GM21717 (cell line): Measurements from ENCODE around the gene CYTH4.

Source experiments
- ATAC-seq: cut with Tn5 transposase; IDR thresholded peaks from one replicate; pipeline ENCODE4 v1.9.1; 2021; ENCODE audit warnings: mild to moderate bottlenecking, moderate library complexity; ENCODE audit not compliant: unreplicated experiment

CYTH4 gene

DNA sequence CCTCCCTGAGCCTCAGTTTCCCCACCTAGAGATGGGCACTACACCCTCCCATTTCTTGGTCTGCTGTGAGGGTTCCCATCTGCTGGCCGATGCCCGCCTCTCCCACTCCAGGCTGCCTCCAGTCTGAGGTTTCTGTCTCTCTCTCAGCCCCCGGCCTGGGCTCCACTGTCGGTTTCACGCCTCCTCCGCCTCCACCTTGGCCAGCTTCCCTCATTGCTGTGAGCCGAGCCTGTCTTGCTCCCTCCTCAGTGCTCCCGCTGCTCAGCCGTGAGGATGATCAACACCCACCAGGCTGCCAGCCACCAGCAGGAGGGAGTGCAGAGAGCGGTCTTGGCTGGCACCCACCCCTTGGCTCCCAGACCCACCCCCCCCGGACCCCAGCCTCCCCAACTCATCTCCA, 61.0 kb downstream of the CYTH4 start:
- no peak for ATAC-seq

DNA sequence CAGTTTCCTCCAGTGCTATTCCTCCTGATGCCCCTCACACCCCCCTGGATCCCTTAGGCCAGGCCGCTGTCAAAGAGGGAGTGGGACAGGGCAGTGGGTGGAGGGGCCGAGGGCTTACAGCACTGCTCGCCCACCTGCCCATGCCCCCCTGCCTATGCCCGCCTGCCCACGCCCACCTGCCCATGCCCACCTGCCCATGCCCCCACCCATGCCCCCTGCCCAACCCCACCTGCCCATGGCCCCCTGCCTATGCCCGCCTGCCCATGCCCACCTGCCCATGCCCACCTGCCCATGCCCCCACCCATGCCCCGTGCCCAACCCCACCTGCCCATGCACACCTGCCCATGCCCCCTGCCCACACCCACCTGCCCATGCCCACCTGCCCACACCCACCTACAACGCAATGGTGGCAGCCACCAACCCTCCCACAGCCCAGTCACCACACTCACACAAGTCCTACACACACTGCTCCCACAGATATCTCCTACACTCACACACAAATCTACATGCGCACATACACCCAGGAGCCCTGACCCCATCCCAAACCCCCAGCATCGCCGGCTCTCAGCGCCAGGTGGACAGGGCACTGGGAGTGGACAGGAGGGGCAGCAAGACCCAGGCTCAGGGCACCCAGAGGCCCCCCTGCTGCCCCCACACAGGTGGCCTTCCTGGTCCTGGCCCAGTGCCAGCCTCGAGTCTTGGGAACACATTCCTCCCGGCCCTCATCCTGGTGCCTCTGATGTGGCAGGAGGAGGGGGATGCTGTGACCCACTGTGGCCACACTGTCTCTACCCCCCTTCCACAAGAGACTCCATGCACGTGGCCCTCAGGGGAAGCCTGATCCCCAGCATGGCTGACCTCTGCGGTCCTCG, 61.8 kb downstream of the CYTH4 start:
- no peak for ATAC-seq

DNA sequence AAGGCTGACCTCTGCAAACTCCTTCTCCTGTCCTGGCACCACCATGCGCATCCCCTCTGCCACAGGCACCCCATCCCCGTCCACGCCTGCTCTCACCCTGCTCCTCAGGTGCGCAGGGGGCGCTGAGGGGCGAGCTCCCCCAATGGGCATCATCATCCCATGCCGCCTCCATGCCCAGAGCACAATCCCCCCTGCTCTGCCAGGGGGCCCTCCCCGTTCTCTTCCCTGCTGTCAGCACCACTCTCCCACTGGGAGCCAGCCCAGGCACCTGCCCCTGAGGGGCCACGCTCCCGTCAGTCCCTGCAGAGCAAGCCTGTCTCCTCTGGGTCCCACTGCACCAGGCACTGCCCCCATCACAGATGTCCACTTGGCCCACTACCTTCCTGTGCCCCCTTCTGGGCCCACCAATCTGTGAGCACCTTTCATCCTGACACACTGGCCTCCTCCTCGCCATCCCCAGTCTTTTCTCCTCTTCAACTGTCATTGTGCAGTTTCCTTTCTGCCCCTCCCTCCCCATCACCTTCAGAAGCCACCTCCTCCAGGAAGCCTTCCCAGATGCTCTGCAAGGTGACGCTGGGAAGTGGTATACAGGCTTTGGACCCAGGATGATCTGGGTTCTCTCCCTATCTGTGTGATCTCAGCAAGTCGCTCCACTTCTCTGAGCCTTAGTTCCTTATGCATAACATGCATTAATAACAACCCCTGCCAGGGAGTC, 62.6 kb downstream of the CYTH4 start:
- no peak for ATAC-seq

DNA sequence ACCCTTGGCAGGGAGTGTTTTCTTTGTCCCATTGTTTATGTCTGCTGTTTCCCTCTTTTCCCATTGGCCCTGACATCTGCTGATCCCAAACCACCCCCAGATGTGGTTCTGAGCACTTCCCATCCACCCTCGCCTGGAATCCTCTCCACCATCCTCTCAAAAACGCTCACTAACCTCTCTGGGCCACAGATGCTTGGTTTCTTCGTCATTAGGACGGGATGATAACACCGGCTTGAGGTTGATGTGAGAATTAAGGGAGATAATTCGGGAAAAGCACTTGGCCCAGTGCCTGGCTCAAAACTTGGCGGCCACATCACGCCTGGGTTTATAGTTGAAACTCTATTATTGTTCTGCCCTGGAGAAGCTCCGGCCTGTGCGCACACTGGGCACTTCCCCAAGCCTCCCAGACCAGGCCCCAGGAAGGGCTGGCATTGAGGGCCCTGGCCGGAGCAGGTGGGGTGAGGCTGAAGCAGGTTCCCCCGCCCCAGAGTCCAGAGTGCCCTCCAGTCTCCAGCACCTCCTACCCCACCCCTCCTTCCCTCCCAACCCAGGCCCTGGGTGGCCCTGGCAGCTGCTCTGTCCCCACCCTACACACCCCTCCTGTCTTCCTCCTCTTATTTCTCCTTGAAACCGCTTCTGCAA, 63.7 kb downstream of the CYTH4 start:
- no peak for ATAC-seq

DNA sequence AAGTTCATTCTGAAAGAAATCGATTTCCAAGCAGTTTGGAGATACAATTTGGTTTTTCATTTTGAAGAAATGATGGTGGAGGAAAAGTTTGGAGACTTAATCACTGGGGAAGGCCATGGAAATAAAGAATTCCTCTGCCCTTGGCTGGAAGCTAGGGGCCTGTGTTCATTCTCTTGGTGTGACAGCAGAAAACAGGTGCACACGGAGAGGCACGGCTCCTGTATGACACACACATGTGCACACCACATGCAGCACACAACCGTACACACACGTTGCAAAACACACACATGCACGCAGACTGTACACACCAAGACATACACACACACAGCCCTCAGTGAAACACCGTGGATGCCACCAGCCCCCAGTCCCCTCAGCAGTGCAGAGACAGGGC, 64.2 kb downstream of the CYTH4 start:
- no peak for ATAC-seq

DNA sequence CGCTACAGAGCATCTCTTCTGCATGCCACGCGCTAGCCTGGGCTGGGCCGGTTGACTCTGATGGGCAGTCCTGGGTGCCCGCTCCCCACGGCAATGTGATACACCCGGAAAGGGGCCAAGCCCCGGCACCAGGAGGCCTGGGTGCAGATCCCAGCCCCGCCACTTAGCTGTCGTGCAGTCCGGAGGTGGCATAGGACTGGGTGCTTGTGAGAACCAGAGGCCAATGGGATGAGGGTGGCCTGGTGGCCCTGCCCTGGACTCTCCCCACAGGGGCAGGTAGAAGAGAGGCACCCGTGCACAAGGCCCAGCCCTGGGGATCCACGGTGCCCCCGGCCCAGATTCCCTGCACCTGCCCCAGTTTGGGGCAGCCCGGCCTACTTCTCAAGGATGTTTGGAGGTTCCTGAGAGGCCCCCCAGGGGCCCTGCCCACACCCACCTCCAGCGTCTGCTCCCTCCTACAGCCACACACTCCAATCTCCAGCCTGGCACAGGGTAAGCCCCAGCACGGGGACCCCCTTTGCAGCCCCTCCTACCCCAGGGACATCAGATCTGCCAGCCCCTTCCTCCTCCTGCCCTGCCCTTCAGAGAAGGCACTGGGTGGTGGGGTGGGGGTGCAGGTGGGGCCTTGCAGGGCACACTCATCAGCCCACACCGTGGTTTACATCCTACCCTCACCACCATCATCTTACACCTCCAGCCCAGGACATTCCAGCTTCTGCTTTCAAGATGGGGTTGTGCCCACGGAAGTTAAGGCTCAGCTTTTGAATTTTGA, 66.9 kb downstream of the CYTH4 start:
- no peak for ATAC-seq

DNA sequence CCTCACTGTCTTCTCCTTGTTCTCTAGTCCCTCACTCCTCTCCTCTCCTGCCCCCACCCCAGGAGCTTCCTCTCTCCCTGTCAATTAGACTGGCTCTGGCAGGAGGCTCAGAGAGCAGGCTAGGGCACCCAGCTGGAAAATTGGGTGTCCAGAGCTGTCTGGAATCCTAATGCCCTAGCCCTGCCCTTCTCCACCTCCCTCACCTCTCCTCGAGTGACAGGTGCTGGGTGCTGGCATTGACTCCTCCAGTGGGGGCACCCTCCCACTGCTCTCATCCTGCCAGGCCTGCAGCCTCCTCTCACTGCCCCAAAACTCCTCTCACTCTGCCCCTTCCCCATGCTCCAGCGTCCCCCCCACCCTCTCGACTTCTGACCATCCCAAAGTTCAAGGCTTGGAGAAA, 68.9 kb downstream of the CYTH4 start:
- ATAC-seq = no peak

DNA sequence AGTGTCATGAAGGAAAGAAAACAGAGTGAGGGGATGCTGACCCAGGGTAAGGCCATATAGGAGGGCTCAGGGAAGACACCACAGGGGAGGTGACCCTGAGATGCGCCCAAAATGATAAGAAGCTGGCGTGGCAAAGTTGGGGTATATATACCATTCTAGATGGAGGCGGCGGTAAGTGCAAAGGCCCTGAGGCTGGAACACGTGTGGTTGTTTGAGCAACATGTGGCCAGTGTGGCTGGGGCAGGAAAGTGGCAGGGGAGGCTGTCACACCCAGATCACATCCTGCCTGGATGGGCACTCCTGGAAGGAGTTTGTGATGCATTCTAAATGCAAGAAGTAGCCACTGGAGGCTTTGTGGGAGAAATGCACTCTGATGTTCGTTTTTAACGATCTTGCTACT, 70.2 kb downstream of the CYTH4 start:
- ATAC-seq = no peak

DNA sequence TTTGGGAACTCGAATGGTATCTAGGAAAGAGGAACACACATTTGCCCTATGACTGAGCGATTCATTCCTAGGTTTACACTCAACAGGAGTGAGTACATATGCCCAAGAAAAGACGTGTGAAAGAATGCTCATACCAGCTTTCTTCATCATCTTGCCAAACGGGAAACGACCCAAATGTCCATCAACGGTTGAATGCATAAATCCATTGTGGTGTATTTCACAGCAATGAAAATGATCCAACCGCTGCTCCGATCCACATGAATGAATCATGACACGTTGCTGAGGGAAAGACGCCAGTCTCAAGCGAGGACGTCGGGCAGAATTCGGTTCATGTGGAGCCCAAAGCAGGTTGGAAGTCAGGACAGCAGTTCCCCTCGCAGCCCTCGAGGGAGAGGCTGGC, 71.5 kb downstream of the CYTH4 start:
- no peak for ATAC-seq

DNA sequence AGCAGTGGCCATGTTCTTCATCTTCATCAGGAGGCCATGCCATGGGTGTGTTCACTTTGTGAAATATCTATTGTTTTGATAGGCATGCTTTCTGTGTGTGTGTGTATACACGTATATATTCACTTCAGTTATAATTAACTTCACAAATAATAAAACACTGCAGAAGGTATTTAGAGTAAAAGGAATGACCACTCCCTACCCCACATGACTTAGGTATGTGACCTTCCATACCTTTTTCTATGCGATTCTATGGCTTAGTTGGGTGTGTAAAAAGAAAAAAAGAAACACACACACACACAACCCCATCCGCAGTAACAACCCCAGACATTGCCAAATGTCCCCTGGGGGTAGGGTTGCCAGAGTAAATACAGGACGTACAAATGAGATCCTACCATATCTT, 72.0 kb downstream of the CYTH4 start:
- ATAC-seq = no peak

DNA sequence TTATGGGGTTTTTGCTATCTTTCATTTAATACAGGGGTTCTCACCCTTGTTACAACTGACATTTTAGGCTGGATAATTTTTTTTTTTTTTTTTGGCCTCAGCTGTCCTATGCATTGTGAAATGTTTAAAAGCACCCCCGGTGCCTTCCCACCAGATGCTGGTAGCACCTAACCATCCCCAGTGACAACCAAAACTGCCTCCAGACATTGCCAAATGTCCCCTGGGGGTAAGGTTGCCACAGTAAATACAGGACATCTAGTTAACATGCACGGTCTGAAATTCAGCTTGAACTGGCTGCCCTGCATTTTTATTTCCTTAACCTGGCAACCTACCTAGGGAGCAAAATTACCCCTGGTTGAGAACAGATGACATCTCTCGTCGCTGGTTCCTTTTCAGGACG, 72.4 kb downstream of the CYTH4 start:
- ATAC-seq = no peak

DNA sequence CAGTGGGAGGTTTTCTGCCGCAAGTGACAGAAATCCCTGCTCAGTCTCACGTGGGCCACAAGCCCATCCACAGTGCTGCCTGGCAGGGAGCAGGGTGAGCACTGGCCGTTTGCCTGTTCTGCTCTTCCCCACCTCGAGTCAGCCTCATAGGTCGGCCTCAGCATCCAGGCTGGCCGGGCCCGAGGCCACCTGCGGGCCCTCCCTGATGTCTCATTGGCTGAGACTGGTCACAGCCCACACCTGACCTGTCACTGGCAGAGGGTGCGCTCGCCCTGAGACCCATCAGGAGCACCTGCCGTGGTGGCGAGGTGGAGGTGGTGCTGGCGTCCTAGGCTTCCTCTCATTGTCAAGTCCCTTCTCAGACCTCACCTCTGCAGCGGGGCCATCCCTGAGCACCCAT, 72.9 kb downstream of the CYTH4 start:
- ATAC-seq = no peak

DNA sequence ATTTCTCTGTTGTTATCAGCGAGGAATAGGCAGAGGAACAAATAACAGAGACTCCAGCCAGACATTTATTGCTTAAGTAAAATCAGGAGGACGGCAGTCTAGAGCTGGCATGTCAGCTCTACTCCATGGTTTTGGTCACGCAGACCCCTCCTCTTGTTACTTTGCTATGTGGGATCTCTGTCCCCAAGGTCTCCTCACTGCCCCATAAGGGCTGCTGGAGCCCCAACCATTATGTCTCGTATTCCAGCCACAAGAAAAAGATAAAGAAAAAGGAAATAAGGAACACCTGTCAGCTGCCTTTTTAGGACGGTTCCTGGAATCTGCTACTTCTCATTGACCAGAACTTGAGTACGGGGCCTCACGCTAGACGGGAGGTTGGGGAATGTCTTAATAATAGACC, 74.6 kb downstream of the CYTH4 start:
- no peak for ATAC-seq

DNA sequence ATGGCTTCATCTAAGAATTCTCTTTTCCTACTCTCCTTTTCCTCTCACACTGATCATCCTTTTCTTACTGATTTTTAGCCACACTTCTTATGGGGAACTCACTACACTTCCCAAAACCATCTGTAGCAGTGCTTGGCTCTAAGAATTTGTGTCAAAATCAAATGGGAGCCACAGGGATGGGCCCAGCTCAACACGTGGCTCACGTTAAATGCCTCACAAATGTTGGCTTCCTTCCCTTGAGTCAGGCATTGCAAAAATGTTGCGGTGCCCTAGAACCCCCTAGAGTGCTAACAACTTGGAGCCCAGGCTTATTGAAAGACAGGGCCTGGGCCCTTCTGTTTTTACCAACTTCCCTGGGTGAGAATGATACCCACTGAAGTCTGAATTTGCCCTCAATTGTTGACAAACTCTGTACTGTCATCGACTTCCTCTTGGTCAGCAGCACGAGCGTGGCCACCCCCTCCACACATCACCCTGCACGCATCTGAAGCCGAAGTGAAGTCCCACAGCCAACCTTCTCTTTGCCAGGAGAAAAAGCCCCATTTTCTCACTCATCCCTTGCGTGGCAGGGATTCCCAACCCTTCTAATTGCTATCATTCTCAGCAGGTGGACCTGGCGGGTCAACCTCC, 75.3 kb downstream of the CYTH4 start:
- no peak for ATAC-seq

DNA sequence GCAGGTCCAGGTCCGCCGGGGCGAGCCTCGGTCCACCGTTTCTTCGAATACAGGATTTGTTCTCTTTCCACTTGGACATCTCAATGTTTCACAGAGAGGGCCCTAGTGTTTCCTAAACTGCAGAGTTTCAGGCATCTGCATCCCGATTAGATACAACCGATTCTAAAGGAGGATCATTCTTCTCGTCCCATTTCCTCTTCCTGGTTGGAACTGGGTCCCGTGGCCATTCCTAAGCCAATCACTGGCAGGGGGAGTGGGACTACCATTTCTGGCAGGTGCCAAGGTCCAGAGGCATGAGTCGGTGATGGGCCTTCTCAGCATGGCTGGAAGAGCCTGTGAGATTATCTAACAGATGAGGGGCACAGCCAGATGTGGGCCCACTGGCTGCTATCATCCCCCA, 76.1 kb downstream of the CYTH4 start:
- no peak for ATAC-seq

DNA sequence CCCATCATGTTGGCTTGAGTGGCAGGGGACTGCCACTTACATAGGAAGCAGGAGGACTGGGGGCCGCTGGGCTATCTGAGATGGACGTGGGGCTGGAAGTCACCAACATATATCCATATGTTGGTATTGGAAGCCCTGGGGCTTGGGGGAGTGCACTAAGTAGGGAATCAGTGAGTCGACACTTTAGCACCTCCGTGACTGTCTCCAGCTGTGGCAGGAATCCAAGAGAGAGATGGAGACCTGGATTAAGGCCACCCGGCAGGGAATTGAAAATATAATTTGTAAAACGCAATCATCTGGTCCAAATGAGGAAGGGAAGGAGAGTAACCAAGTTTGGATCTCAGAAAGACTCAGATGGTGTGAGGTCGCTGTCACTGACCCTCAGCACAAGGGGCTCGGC, 76.6 kb downstream of the CYTH4 start:
- ATAC-seq = no peak

DNA sequence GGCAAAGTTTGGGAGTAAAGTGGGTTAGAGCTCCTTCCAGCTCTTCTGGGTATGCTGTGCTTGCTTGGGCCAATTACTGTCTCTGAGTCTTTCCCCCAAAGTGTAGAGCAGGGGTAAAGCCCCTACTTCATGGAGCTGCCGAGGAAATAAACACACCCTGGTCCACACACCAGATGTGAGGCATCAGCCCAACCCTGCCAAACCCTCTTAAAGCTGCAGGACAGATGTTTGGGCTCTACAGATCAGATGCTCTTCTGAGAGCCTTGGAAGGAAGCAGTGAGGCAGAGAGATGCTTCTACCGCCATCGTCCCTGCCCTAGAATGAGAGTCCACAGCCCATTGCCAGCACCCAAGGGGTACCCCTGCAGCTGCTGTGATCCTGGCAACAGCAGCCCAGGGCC, 80.3 kb downstream of the CYTH4 start:
- no peak for ATAC-seq

DNA sequence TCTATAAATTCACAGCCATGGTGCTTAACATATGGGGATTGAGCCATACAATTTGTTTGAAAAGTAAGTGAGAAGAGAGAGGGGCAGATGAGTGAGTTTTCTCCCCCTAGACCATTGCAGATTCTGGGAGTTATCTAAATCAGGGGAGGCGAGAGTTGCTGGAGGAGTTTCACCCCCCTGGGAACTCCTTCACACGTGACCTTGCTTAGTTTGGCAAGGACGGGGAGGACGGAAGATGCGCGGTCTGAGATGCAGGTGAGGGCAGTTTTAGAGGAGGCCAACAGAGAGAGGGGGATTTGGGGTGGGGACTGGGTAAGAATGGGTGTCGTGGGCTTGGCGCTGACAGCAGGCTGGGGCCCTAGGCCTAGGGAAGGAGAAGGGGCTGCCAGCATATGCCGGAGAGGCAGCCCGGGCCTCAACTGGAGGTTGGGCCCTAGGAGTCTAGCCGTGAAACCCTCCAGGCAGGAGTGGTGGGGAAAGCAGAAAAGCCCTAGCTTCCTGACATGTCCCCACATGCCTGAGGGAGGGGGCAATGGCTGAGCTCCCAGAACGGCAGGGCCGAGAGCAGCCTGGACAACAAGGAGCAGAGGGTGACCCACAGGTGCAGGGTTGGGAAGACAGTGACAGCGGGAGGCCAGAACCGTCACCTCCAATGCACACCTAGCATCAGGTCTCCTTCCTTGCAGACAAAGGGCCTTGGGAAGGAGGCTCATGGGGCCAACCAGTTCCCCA, 81.1 kb downstream of the CYTH4 start:
- no peak for ATAC-seq
